Hepatocyte (in vitro differentiated cells): ENCODE results near the gene LTN1. TPM values are rescaled to one million over a fixed set of nuclear protein-coding genes. Genes with fewer than 3 reads are reported as not detected.

Source experiments
- DNase-seq: peaks from one replicate; pipeline ENCODE4 v3.0.0-alpha.2; 2016; ENCODE audit warnings: low spot score
- H2AFZ ChIP-seq: fragments of 200-600 bp; sonication (generic); 2 replicates; pipeline ENCODE4 v1.6.0; 2016; ENCODE audit warnings: antibody characterized with exemption, mild to moderate bottlenecking
- H3K27ac ChIP-seq: fragments of 200-600 bp; sonication (generic); 2 replicates; pipeline ENCODE4 v1.5.1; 2016; ENCODE audit warnings: mild to moderate bottlenecking
- H3K27me3 ChIP-seq: fragments of 200-600 bp; sonication (generic); 2 replicates; pipeline ENCODE4 v1.6.1; 2016
- H3K36me3 ChIP-seq: fragments of 200-600 bp; sonication (generic); replicated peaks from 2 replicates; pipeline ENCODE4 v1.5.1; 2016; ENCODE audit warnings: low read depth; ENCODE audit not compliant: insufficient read depth
- H3K4me1 ChIP-seq: fragments of 200-600 bp; sonication (generic); 2 replicates; pipeline ENCODE4 v1.5.1; 2016; ENCODE audit warnings: mild to moderate bottlenecking, moderate library complexity; ENCODE audit not compliant: insufficient read depth
- H3K4me2 ChIP-seq: fragments of 200-600 bp; sonication (generic); 2 replicates; pipeline ENCODE4 v1.6.0; 2016
- H3K4me3 ChIP-seq: fragments of 200-600 bp; sonication (generic); 2 replicates; pipeline ENCODE4 v1.5.1; 2016; ENCODE audit warnings: mild to moderate bottlenecking
- H3K79me2 ChIP-seq: fragments of 200-600 bp; sonication (generic); 2 replicates; pipeline ENCODE4 v1.6.0; 2017; ENCODE audit warnings: mild to moderate bottlenecking
- H3K9me2 ChIP-seq: fragments of 200-600 bp; sonication (generic); replicated peaks from 2 replicates; pipeline ENCODE4 v1.6.0; 2017; ENCODE audit warnings: mild to moderate bottlenecking; ENCODE audit not compliant: insufficient read depth
- H3K9me3 ChIP-seq: fragments of 200-600 bp; sonication (generic); 2 replicates; pipeline ENCODE4 v1.5.1; 2016; ENCODE audit warnings: low read depth, mild to moderate bottlenecking
- H4K20me1 ChIP-seq: fragments of 200-600 bp; sonication (generic); 2 replicates; pipeline ENCODE4 v1.6.0; 2016; ENCODE audit warnings: mild to moderate bottlenecking; ENCODE audit not compliant: insufficient read depth, poor library complexity, severe bottlenecking
- EZH2 ChIP-seq: fragments of 200-600 bp; sonication (generic); IDR thresholded peaks from 2 replicates; pipeline ENCODE4 v1.6.1; 2016; ENCODE audit warnings: antibody characterized with exemption, mild to moderate bottlenecking, borderline replicate concordance
- EZH2phosphoT487 ChIP-seq: fragments of 200-600 bp; sonication (generic); IDR thresholded peaks from one replicate; pipeline ENCODE4 v1.6.1; 2018; ENCODE audit warnings: antibody characterized with exemption, mild to moderate bottlenecking, low read depth, moderate library complexity; ENCODE audit not compliant: unreplicated experiment, severe bottlenecking
- WGBS: methylation state at CpG from one replicate; pipeline ENCODE4 v1.1.6; 2016; ENCODE audit warnings: low lambda C conversion rate; ENCODE audit errors: missing lambda C conversion rate; 5-methylcytosine and 5-hydroxymethylcytosine counted together
- polyA plus RNA-seq: library from polyadenylated mRNA; unstranded; fragments of >200 nt; fragmentation: Nextera tagmentation; extraction: Ambion mirVana; gene quantifications from 2 replicates; pipeline ENCODE4 v1.2.1, GENCODE V29; 2016
- total RNA-seq: library from RNA; depleted of rRNA; stranded (reverse); fragments of >200 nt; gene quantifications from 2 replicates; pipeline ENCODE4 v1.2.3, GENCODE V29; 2014
- TF ChIP-seq, protein P1 (sequence below): fragments of 200-600 bp; sonication (generic); IDR thresholded peaks from 2 replicates; pipeline ENCODE4 v1.5.1; 2016; ENCODE audit warnings: antibody characterized with exemption, mild to moderate bottlenecking; ENCODE audit not compliant: poor library complexity

Gene LTN1
- total and polyA plus RNA-seq, 2 experiments from 2014 or later = 9.7 to 35.8 TPM

DNA sequence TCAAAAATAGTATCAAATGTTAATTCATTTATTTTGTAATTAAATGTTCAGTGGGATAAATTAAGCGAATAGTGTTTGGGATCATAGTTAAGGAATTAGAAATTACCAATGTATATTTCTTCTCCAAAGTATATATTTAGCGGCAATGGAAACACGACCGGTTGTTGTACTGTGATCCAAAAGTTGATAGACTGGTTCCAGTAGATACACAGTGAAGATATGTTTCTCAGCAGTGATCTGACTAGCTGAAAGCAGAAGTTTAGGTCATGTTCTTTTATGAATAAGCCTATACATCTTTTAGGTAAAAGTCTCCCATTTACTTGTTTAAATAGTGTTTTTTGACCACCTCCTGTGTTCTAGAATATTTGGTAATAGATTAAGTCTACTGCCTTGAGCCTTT lies 40.6 kb upstream of the LTN1 start:
- H4K20me1 ChIP-seq = no peaks in the 10 kb centered on the region
- H3K9me3 ChIP-seq = no peaks in the 10 kb centered on the region
- no peak for TF ChIP-seq EZH2phosphoT487
- TF ChIP-seq, protein P1, sequence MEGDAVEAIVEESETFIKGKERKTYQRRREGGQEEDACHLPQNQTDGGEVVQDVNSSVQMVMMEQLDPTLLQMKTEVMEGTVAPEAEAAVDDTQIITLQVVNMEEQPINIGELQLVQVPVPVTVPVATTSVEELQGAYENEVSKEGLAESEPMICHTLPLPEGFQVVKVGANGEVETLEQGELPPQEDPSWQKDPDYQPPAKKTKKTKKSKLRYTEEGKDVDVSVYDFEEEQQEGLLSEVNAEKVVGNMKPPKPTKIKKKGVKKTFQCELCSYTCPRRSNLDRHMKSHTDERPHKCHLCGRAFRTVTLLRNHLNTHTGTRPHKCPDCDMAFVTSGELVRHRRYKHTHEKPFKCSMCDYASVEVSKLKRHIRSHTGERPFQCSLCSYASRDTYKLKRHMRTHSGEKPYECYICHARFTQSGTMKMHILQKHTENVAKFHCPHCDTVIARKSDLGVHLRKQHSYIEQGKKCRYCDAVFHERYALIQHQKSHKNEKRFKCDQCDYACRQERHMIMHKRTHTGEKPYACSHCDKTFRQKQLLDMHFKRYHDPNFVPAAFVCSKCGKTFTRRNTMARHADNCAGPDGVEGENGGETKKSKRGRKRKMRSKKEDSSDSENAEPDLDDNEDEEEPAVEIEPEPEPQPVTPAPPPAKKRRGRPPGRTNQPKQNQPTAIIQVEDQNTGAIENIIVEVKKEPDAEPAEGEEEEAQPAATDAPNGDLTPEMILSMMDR = no peak
- no peak for TF ChIP-seq EZH2
- 70% methylated on average over 4 of the region's 4 CpGs for WGBS
- no peak overlapping the region for H3K4me3 ChIP-seq
- no peaks in the 10 kb centered on the region for H3K4me1 ChIP-seq
- no peak overlapping the region for H3K27ac ChIP-seq
- no peak for DNase-seq
- no peaks in the 10 kb centered on the region for H3K36me3 ChIP-seq
- no peak overlapping the region for H2AFZ ChIP-seq
- no peaks in the 10 kb centered on the region for H3K9me2 ChIP-seq
- H3K79me2 ChIP-seq = peaks cover 21% of the 10 kb centered on the region
- no peak overlapping the region for H3K4me2 ChIP-seq
- no peaks in the 10 kb centered on the region for H3K27me3 ChIP-seq

DNA sequence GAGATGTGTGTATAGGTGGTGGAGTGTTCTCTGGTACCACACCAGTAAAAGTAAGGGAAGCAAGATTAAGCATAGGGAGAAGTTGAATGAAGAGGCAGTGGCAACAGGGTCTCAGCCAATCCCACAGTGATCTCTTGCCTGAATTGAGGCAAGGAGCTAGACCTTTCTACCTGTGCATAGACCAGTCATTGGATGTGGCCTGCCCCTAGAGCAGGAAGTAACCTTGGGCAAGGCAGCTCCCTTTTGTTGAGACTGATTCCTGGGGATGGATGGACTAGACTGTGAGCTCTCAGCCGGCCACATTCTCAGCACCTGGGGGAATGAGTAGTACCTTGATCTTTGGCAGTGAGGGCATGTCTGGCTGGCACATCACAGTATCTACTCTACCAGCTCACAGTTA lies 38.2 kb upstream of the LTN1 start:
- Histone ChIP-seq H3K4me2 (no peak overlapping the region), H2AFZ (no peak overlapping the region), H3K4me1 (peaks cover 3% of the 10 kb centered on the region), H3K27me3 (no peaks in the 10 kb centered on the region), H3K79me2 (peaks cover 45% of the 10 kb centered on the region), H4K20me1 (peaks cover 3% of the 10 kb centered on the region), H3K9me3 (no peaks in the 10 kb centered on the region), H3K36me3 (no peaks in the 10 kb centered on the region), H3K9me2 (no peaks in the 10 kb centered on the region), H3K27ac (no peak overlapping the region), H3K4me3 (no peak overlapping the region)
- DNase-seq = no peak
- 100% methylated on average over 1 of the region's 1 CpG for WGBS
- TF ChIP-seq, protein P1 = no peak
- TF ChIP-seq EZH2phosphoT487 (no peak), EZH2 (no peak)

DNA sequence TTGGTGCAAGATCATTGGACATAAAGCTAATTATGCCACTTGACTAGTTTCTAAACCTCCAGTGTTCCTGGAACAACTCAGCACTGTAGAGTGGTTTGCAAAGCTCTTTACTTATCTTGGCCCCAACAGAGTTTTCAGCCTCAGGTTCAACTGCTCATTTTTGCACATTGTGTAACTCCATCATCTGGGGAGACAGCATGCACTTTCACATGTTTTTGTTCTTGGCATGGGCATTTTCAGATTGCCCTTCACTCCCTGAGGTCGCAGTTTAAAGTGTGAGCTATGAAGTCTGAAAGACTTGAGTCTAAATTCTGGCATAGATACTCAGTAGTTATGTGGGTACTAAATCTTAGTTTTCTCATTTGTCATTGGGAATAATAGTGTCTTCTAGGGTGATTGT lies 36.8 kb upstream of the LTN1 start:
- H3K4me3 ChIP-seq = no peak overlapping the region
- no peak overlapping the region for H3K4me2 ChIP-seq
- peaks cover 7% of the 10 kb centered on the region for H3K4me1 ChIP-seq
- H3K27ac ChIP-seq = no peak overlapping the region
- 96% methylated on average over 1 of the region's 1 CpG for WGBS
- peaks cover 3% of the 10 kb centered on the region for H4K20me1 ChIP-seq
- H3K9me2 ChIP-seq = no peaks in the 10 kb centered on the region
- no peak for DNase-seq
- H3K79me2 ChIP-seq = peaks cover 50% of the 10 kb centered on the region
- TF ChIP-seq, protein P1 = no peak
- TF ChIP-seq EZH2 = no peak
- no peak for TF ChIP-seq EZH2phosphoT487
- no peak overlapping the region for H2AFZ ChIP-seq
- no peaks in the 10 kb centered on the region for H3K36me3 ChIP-seq
- H3K9me3 ChIP-seq = no peaks in the 10 kb centered on the region
- no peaks in the 10 kb centered on the region for H3K27me3 ChIP-seq

DNA sequence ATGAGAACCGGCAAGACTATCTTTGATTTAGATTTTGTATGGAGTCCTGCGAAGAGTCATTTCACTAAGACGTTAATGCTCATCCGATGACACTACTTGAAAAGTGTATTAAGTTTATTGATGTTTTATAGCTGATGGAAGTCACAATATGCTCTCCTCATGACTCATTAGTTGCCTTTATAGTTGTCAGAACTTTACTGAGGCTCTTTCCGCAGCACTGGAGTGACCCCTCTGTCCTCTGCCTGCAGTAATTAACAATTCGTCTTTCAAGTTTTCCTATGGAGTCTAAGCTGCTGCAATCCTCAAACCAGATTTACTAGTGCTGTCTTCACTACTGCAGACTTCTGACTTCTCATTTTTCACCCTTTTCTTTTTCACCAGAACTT lies 32.6 kb upstream of the LTN1 start:
- Histone ChIP-seq H2AFZ (peak overlapping the region; percentile 76), H3K4me1 (peaks cover 7% of the 10 kb centered on the region), H3K27me3 (no peaks in the 10 kb centered on the region), H3K9me2 (no peaks in the 10 kb centered on the region), H3K27ac (peak overlapping the region; percentile 97), H3K36me3 (no peaks in the 10 kb centered on the region), H3K4me3 (peak overlapping the region; percentile 36), H3K9me3 (no peaks in the 10 kb centered on the region), H3K4me2 (peak overlapping the region; percentile 78), H4K20me1 (peaks cover 3% of the 10 kb centered on the region), H3K79me2 (peaks cover 45% of the 10 kb centered on the region)
- WGBS = 8% methylated on average over 6 of the region's 6 CpGs
- DNase-seq = peak; percentile 52
- TF ChIP-seq EZH2 (no peak), EZH2phosphoT487 (no peak)
- TF ChIP-seq, protein P1 = peak; percentile 16
